ENCODE results near the gene SUGP1.
"Not testable (repeated sequence)": the region's sequence is repeated elsewhere in the genome, so short reads cannot be mapped to it uniquely, and the experiment has no call there.

Gene SUGP1

GRCh38 chr19:19257836-19258588 lies 62.3 kb downstream of the SUGP1 start:
- peaks cover 9% of the 10 kb centered on the region; the same call in 1 of the 2 replicates for H3K27me3 ChIP-seq (ENCODE audit: insufficient read depth, low read length)
- TF ChIP-seq EZH2 (IDR thresholded peaks at IDR 0.05; ENCODE audit: borderline replicate concordance, low read length), result no peak
- TF ChIP-seq CTCF (IDR thresholded peaks at IDR 0.05; ENCODE audit: low read length), result no peak
- no peaks in the 10 kb centered on the region for H3F3A ChIP-seq (ENCODE audit: insufficient read depth, low read length)
- no peak overlapping the region for H2AFZ ChIP-seq (ENCODE audit: low read length)
- H3K4me3 ChIP-seq (ENCODE audit: low read depth, low read length, poor library complexity, severe bottlenecking), result no peak overlapping the region
- H3K36me3 ChIP-seq (ENCODE audit: insufficient read depth, low read length), result no peaks in the 10 kb centered on the region
- no peaks in the 10 kb centered on the region for H3K79me2 ChIP-seq (ENCODE audit: insufficient read depth, low read length)
- no peaks in the 10 kb centered on the region for H3K9me2 ChIP-seq (ENCODE audit: low read depth, low read length)
- H3K4me1 ChIP-seq (ENCODE audit: insufficient read depth, low read length, severe bottlenecking), result peaks cover 5% of the 10 kb centered on the region
- H3K9me3 ChIP-seq (ENCODE audit: low read length), result no peaks in the 10 kb centered on the region
- H4K20me1 ChIP-seq (ENCODE audit: insufficient read depth, low read length), result no peaks in the 10 kb centered on the region
- no peak overlapping the region for H3K9ac ChIP-seq (ENCODE audit: low read length)
- no peak overlapping the region for H3K4me2 ChIP-seq (ENCODE audit: low read length)
- H3K27ac ChIP-seq (ENCODE audit: low read depth, low read length, poor library complexity, severe bottlenecking), result no peak overlapping the region

- Histone ChIP-seq H3K27ac (ENCODE audit: low read depth, low read length, poor library complexity, severe bottlenecking) (no peak overlapping the region), H3K9ac (ENCODE audit: low read length) (no peak overlapping the region), H3K9me3 (ENCODE audit: low read length) (no peaks in the 10 kb centered on the region), H3K4me1 (ENCODE audit: insufficient read depth, low read length, severe bottlenecking) (peaks cover 5% of the 10 kb centered on the region), H3K9me2 (ENCODE audit: low read depth, low read length) (no peaks in the 10 kb centered on the region), H2AFZ (ENCODE audit: low read length) (no peak overlapping the region), H3K79me2 (ENCODE audit: insufficient read depth, low read length) (no peaks in the 10 kb centered on the region), H4K20me1 (ENCODE audit: insufficient read depth, low read length) (no peaks in the 10 kb centered on the region), H3K27me3 (ENCODE audit: insufficient read depth, low read length) (peaks cover 2% of the 10 kb centered on the region), H3K4me2 (ENCODE audit: low read length) (no peak overlapping the region), H3K4me3 (ENCODE audit: low read depth, low read length, poor library complexity, severe bottlenecking) (no peak overlapping the region), H3K36me3 (ENCODE audit: insufficient read depth, low read length) (no peaks in the 10 kb centered on the region), H3F3A (ENCODE audit: insufficient read depth, low read length) (no peaks in the 10 kb centered on the region)
- TF ChIP-seq CTCF (IDR thresholded peaks at IDR 0.05; ENCODE audit: low read length) (no peak), EZH2 (IDR thresholded peaks at IDR 0.05; ENCODE audit: borderline replicate concordance, low read length) (no peak)
These were observed 63.2 kb downstream of the SUGP1 start for GRCh38 chr19:19257137-19257536.

GRCh38 chr19:19256072-19256969 lies 64.0 kb downstream of the SUGP1 start:
- Histone ChIP-seq H2AFZ (ENCODE audit: low read length) (no peak overlapping the region), H3K9ac (ENCODE audit: low read length) (no peak overlapping the region), H3K9me2 (ENCODE audit: low read depth, low read length) (no peaks in the 10 kb centered on the region), H3K4me1 (ENCODE audit: insufficient read depth, low read length, severe bottlenecking) (peaks cover 4% of the 10 kb centered on the region), H3K36me3 (ENCODE audit: insufficient read depth, low read length) (no peaks in the 10 kb centered on the region), H3K79me2 (ENCODE audit: insufficient read depth, low read length) (no peaks in the 10 kb centered on the region), H3K4me2 (ENCODE audit: low read length) (no peak overlapping the region), H3K4me3 (ENCODE audit: low read depth, low read length, poor library complexity, severe bottlenecking) (no peak overlapping the region), H3K27ac (ENCODE audit: low read depth, low read length, poor library complexity, severe bottlenecking) (no peak overlapping the region), H4K20me1 (ENCODE audit: insufficient read depth, low read length) (no peaks in the 10 kb centered on the region), H3K27me3 (ENCODE audit: insufficient read depth, low read length) (peaks cover 6% of the 10 kb centered on the region), H3F3A (ENCODE audit: insufficient read depth, low read length) (no peaks in the 10 kb centered on the region), H3K9me3 (ENCODE audit: low read length) (no peaks in the 10 kb centered on the region)
- TF ChIP-seq EZH2 (IDR thresholded peaks at IDR 0.05; ENCODE audit: borderline replicate concordance, low read length) (no peak), CTCF (IDR thresholded peaks at IDR 0.05; ENCODE audit: low read length) (no peak)

- H3F3A ChIP-seq (ENCODE audit: insufficient read depth, low read length); H3K4me1 ChIP-seq (ENCODE audit: insufficient read depth, low read length, severe bottlenecking); H3K36me3 ChIP-seq (ENCODE audit: insufficient read depth, low read length); H3K9me3 ChIP-seq (ENCODE audit: low read length); H3K9me2 ChIP-seq (ENCODE audit: low read depth, low read length); H3K27ac ChIP-seq (ENCODE audit: low read depth, low read length, poor library complexity, severe bottlenecking); H3K79me2 ChIP-seq (ENCODE audit: insufficient read depth, low read length); H2AFZ ChIP-seq (ENCODE audit: low read length); H3K9ac ChIP-seq (ENCODE audit: low read length); H3K4me3 ChIP-seq (ENCODE audit: low read depth, low read length, poor library complexity, severe bottlenecking); H4K20me1 ChIP-seq (ENCODE audit: insufficient read depth, low read length); H3K4me2 ChIP-seq (ENCODE audit: low read length); H3K27me3 ChIP-seq (ENCODE audit: insufficient read depth, low read length): not testable (repeated sequence)
These were observed 66.9 kb downstream of the SUGP1 start for GRCh38 chr19:19253409-19253808.

All from OCI-LY1 (cell line).